HG03039 (cell line): ENCODE data around the gene SHISAL1.
A peak's percentile ranks its signal among the peaks of the same experiment; 100 is the strongest.
"Not testable (repeated sequence)": the region's sequence is repeated elsewhere in the genome, so short reads cannot be mapped to it uniquely, and the experiment has no call there.

Source experiments
- ATAC-seq: cut with Tn5 transposase; IDR thresholded peaks from one replicate; pipeline ENCODE4 v1.9.1; 2021; ENCODE audit warnings: mild to moderate bottlenecking, moderate library complexity; ENCODE audit not compliant: unreplicated experiment

The SHISAL1 gene

DNA sequence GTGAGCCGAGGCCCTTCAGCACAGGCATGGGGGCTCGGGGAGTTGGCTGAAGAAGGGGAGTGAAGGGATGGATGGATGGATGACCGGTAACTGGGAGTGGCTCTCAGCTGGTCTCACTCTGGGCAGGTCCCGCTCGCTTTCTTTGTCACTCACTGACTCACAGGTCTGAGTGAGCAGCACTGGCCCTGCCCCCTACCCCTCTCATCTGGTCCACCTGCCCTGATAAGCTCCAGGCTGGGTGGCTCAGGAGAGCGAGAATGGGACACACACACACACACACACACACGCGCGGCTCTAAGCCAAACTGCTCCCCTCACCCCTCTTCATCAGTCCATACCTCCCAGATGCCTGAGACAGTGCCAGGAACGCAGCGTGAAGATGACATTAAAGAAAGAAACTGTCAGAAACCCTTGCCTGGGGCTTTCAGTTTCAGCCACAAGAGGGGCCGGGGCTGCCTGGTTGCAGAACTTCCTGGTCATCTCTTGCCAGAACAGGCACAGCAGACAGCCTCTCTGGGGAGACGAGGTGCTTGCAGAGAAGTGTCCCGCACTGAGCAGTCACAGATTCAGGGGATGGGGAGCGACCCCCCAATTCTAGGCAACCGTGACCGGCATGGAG lies 16.5 kb upstream of the SHISAL1 start:
- ATAC-seq: peak; percentile 59

DNA sequence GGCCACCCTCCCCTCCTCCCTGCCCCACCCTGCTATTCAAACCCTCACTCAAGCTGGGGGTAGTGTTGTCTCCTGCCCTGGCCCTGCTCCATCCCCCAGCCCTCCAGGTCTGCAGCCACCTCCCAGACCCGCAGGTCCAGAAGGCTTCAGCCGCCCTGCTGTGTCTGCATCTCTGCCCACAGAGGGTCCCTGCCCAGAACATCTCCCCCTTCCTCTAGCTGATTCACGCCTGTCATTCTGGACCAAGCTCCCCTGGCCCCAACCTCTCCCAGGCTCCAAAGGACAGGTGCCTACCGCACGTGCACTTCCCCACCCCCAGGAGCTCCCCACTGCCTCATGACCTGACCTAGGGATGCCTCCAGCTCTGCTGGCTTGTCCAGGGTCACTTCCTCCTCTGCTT lies 16.0 kb upstream of the SHISAL1 start:
- no peak for ATAC-seq

DNA sequence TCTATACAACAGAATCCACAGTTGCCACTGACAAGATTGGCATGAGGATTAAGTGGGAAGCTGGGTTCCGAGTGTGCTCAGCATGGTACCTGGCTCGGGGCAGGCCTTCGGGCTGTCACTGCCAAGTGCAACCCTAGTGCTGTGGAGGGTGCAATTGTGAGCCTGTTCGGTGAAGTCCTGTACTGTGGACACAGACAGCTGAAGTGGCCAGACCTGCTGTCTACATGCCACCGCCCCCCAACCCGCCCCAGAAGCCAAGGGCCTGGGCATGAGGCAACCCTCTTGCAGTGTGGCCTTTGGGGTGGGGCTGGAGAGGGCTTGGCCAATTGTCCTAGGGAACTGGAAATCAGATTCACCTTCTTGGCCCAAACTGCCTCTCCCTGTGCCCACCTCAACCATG lies 15.6 kb upstream of the SHISAL1 start:
- no peak for ATAC-seq

DNA sequence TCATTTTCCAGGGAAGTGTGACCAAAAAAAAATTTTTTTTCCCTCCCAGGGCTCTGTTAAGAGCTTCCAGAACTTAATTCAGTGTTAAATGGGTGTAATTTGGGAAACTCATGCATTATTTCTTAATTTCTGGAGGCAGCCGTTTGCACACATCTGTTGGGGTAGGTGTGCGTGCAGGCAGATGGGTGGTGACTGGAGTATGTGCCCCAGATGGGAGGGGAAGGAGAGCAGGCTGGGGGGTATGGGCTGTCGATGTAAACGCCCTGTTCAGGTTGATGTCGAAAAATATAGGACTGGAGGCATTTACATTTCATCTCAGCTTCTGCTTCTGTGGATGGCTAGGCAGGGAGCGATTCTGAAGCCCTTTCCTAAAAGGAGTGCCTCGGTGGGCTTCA lies 13.7 kb upstream of the SHISAL1 start:
- no peak for ATAC-seq

DNA sequence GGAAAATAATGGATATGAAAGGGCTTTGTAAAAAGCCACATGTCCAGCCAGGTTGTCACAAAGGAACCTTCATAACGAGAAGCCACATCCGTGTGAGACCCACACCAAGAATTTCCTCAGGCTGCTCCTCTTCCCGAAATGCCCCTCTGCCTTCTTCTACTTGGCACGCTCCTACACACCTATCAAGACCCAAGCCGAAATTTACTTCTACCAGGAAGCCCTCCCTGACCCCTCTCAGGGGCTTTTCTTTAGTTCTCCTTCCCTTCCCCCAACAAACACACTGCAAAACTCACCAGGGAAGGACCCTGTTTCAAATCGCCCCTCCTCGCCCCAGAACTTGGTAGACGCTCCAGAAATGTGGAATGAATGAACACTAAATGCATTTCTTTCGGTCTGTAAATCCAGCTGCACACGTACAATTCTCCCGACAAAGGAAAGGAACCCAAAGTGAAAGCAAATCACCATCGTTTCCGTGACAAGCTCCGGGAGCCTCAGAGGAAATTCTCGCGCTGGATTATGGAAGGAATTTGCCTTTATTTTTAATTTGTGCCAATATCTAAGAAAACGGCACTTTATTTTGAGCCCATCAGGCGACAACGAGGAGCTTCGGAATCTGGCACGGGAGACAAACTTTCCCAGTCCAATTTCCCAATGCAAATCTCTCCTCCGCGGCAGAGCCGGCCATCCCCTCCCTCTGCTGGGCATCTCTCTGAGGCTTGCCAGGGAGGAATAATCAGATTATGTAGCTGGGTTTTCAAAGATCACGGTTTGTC lies 13.2 kb upstream of the SHISAL1 start:
- ATAC-seq: no peak

DNA sequence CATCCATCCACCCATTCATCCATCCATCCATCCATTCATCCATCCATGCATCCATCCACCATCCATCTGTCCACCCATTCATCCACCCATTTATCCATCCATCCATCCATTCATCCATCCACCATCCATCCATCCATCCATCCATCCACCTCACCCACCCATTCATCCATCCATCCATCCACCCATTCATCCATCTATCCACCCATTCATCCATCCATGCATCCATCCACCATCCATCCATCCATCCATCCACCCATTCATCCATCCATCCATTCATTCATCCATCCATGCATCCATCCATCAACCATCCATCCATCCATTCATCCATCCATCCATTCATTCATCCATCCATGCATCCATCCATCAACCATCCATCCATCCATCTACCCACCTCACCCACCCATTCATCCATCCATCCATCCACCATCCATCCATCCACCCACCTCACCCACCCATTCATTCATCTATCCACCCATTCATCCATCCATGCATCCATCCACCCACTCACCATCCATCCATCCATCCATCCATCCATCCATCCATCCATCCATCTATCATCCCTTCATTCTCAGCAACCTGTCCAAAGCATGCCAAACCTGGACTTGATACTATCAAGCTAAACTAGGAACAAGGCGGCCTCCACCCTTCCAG lies 10.5 kb upstream of the SHISAL1 start:
- not testable (repeated sequence) for ATAC-seq

DNA sequence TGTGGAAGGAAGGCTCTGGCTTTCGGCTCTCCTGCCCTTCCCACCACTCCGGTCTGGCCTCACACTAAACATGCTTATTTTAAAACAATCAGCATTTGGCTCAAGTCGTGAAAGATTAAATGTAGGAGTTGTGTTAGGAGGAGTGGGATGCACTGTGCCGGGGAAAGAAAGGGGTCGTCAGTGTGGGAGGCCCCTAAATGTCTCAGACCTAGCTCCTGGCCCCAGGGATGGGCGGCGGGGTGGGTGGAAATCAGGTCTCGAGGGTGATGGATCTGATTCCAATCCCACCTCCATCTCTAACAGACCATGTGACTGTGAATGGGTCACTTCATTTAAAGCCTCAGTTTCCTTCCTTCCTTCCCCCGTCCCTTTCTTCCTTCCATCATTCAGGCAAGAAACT lies 6.9 kb upstream of the SHISAL1 start:
- no peak for ATAC-seq

DNA sequence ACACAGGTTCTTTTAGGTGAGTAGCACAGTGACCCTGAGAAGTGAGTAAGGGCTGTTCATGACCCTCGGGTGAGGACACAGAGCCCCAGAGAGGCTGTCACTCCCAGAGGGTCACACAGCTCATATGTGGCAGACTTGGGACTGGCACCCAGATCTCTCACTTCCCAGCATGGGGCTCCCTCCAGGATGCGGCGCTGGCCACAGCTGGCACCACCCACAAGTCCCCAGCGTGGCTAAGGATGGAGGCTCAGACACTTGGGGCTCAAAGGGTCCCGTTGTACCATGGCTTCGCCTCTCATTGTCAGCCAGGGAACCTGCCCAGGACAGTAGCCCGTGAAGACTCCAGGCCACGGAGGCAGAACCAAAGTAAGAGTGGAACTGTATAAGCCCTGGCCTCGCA lies 6.0 kb upstream of the SHISAL1 start:
- no peak for ATAC-seq

DNA sequence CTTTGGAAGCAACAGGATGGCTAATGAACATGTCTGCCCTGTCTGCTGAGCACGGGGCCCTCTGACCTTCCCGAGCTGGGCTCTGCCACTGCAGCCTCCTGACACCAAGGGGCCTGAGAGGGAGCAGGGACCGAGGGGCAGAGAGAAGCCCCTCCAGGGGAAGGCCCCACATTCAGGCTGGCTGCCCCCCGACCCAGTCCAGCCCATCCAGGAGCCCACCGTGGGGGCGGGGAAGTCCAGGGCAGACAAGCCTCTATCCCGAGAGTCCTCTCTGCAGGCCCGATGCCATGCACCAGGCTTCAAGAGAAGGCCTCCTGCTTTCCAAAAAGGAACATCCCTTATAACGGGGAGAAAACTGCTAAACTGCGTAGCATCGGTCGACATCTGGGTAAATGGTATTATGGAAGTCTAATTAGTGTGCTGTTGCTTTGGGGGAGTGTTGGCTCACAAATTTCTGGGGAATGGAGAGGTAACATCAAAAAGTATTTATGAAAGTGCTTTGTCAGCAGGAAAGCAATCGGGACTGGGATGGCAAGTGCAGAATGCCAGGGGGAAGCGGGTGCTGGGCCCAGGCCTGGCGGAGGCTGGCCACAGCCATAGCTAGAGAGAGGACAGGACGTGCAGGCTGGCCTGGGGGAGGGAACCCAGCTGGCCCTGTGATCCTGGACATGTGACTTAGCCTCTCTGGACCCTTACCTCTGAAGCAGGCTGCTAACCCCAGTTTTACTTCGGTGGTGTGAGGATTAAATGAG lies 5.3 kb upstream of the SHISAL1 start:
- no peak for ATAC-seq

DNA sequence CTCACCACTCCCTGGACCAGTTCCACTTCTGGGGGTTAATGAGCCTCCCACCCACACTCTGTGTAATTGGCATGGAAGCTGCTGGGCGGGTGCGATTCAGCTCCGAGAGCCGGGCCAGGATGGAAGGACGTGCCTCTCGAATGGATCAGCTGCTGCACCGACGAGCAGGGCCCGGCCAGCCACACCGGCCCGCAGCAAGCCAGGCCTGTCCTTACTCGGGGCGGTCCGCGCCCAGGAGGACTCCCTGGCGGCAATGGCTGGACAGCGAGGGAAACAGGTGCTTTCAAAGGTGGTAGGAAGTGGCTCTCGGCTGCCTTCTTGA lies 4.3 kb upstream of the SHISAL1 start:
- ATAC-seq: no peak

DNA sequence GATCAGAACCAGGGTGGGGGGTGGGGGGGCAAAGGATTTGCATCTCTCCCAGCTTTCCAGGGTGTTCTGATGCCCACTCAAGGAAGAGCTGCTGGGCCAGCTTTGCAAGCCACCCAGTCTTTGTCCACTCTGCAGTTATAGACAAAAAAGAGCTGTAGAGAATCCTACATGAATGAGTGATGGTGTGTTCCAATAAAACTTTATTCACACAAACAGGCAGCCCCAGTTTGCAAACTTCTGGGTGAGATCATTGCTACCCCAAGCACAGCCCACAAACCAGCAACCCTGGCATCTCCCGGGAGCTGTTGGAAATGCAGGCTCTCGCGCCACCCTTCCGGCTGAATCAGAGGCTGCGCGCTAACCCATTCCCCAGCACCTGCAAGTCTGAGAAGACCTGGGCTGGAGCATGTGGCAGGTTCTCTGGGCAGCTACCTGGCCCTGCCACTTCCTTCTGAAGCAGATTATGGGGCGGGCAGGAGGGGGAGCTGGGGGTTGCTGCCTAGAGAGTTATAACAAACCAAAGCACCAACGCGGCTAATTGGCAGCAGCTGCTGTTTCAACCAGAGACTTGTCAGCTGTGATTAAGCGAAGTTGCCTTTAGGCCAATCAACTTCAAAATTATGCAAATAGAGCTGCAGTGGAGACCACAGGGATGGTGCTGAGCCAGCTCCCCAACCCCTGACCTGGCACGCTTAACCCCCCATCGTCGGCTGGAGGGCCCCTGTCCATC lies 3.8 kb upstream of the SHISAL1 start:
- ATAC-seq: no peak

DNA sequence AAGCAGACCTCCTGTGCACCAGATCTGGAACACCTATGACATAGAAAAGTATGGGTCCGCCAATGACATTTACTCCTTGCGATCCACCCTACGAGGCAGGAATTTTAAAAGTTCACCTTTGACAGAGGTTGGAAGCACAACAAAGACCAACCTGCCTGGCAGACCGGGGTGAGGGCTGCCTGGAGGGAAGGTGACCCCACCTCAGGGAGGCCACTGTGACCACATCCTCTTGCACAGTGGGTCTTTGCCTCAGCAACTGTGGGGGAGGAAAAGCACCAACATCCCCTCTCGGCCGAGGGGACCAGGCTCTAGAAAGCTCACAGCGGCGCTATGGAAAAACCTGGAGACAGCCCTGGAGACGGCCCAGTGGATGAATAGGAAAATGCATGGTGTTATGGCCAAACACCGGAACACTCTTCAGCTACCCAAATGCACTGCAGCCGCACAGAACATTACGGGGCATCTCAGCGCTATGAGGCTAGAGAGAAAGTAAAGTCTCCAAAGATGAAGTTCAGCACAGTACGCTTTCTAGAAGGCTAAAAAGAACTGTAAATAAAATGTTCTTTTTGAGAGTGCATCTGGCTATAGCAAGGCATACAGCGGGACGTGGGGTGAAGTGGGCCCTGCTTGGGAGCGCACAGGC lies 1.8 kb upstream of the SHISAL1 start:
- ATAC-seq: no peak

DNA sequence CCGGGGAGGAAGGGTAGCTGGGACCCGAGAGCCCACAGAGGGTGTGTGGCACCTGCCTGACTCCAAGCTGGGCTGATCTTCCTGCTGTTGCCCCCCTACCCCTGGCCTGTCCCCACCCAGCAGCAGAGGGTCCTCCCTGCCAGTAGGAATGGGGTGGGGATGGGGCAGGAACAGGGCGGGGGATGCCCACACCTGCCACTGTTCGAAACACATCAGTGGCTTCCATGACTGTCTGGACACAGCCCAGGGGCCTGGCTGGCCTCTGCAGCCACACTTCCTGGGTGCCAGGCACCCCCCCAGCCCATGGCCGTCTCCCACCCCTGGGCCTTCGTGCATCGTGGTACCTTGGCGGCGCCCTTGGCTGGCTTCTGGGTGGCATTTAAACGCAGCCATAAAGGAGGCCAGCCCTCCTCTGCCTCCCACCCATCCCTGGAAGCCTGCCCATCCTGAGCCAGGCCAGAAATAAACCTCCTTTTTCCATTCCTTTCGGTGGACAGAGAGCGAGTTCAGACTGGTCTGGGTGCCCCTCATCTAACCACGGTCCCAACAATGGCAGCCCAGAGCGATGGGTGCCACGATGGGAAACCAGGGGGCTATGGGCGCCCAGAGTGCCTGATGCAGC lies 745 bp upstream of the SHISAL1 start:
- ATAC-seq: no peak

DNA sequence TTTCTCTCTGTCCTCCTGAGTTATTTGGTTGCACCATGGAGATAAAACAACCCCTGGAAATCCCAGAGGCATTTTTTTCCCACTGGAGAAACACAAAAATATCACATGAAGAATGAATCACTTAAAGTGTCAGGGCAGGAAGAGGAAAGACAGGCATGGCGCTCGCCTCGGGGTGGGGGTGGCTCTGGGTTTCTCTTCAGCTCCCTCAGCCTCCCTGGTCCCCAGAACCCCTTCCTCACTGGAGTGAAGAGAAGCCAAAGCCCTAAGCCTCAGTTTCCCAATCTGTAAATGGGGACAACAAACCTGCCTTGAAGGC lies 938 bp downstream of the SHISAL1 start:
- ATAC-seq: no peak

DNA sequence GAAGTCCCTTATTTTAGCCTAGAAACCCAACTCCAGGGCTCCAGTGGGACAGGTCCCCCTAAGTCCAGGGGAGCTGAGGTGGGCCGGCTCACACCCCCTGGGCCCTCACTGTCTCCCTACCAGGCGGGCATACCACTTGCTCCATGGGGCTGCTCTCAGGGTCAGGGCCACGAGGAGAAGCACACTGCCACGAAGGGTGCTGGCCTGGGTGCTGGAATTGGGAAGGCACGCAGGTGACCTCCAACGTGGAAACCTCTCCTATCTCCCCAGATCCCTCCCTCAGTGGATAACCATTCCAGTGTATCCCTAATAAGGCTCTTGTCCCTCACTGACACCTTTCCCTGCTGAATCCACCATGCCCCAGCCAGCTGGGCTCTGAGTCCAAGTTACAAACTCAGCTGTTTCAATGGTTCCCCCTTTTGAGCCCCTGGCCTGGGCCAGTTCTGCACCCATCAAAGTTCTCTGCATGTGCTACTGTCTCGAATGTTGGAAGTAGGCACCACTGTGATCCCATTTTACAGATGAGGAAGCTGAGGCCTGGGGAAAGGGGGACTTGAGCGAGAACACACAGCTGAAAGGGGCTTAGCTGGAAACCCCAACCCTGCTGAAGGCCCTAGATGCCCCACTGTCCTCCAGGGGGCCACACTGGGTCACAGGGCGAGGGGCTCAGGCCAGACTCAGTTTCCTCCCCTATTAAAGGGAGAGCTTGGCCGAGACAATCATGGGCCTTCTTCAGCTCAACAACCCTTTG lies 1.5 kb downstream of the SHISAL1 start:
- ATAC-seq: no peak

DNA sequence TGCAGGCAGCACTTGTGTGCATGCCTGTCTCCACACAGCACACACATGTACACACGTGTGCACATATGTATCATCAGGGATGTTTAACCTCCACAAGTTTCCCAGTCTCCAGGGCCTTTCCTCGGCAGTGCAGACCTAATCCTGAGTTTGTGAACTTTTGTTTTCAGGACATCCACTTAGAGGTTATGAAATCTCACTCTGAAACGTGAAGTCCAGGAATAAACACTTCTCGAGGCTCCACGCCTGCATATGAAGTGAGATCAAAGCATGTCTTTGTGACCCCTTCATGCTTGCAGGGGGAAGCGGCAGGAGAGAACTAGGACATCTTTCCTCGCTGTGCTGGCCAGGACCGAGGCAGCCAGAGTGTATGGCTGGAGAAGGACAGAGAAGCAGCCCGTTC lies 3.1 kb downstream of the SHISAL1 start:
- no peak for ATAC-seq

DNA sequence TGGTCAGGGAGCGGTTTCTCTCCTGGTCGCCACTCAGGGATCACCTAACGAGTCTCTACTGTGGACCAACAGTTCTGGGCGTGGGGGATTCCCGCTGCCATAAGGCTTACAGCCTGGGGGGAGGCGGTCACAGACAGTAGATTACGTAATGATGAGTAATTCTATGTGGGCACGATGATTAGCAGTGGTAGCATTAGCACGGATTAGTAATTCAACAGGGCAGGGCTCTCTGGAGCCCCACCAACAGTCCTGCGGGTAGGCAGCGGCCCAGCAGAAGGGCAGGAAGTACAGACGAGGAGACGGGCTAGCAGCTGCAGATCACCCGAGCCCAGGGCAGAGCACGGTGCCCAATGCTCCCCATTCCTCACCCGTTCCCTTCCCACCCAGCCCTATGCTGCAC lies 3.6 kb downstream of the SHISAL1 start:
- ATAC-seq: no peak

DNA sequence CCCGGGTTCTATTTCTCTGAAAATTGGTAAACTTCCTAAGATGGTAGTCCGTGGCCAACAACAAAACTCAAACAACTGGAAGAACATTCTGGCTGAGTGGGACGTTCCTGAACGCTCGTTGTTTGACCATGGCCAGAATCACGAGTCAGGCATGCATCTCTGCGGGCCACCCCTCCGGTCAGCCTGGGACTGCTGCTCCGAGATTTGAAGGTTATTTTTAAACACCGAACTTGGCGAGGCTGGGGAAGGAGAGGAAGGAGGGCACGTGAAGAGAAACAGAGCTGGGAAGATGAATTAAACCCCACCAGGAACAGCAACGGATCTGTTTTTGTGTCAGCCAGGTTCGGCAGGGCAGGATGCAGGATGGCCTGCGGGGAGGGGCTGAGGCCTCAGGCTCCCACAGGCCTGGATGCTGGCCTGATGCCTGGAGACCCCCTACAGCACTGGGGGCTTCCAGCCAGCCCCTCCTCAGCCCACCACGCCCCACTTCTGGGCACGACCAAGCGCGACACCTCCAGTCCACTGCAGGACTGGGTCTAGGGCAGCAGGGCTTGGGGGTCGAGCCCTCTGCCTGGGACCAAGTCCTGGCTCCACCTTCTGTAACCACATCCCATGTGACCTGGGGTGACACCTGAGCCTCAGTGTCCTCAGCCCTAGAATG lies 5.1 kb downstream of the SHISAL1 start:
- ATAC-seq: no peak

DNA sequence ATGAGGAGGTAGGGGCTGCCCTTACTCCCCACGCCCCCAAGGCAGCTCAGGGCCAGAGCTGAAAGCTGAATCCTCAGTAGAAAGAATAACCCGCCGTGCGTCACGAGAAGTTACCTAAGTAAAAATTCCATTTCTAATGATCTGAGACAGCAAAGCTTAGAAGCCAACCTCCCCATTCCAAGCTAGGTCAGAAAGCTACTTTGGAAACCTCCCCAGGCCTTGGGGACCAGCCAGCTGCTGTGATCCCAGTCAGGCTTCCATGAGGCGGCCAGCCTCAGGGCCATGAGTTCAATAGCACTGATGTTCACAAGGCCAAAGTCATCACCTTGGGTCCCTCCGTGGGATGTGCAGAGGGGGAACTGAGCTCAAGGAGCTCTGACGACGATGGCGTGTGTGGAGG lies 6.9 kb downstream of the SHISAL1 start:
- ATAC-seq: no peak
